ENCODE measurements around the gene FEZF1.

DNA sequence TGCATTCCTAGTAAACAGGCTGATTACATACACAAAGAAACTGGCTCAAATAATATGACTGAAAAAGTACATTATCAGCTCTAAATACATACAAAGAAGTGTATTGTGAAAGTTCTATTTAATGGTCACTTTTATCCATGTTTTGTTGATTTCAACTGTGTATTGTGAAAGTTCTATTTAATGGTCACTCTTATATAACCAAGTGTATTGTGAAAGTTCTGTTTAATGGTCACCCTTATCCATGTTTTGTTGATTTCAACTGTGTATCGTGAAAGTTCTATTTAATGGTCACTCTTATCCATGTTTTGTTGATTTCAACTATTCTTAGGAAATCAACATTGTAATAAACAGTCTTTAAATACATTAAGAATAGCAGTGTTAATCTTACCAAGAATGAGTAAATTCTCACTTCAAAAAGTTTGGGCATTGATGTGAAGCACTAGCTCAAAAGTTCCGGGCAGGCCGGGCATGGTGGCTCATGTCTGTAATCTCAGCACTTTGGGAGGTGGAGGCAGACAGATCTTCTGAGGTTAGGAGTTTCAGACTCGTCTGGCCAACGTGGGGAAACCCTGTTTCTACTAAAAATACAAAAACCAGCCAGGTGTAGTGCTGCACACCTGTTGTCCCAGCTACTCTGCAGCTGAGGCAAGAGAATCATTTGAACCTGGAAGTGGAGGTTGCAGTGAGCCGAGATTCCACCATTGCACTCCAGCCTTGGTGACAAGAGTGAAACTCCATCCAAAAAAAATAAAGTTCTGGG, 34.8 kb upstream of the FEZF1 start:
- no peak for TF ChIP-seq EZH2phosphoT487 (IDR thresholded peaks at IDR 0.05; ENCODE audit: borderline replicate concordance, low read length)
- TF ChIP-seq, protein P1, sequence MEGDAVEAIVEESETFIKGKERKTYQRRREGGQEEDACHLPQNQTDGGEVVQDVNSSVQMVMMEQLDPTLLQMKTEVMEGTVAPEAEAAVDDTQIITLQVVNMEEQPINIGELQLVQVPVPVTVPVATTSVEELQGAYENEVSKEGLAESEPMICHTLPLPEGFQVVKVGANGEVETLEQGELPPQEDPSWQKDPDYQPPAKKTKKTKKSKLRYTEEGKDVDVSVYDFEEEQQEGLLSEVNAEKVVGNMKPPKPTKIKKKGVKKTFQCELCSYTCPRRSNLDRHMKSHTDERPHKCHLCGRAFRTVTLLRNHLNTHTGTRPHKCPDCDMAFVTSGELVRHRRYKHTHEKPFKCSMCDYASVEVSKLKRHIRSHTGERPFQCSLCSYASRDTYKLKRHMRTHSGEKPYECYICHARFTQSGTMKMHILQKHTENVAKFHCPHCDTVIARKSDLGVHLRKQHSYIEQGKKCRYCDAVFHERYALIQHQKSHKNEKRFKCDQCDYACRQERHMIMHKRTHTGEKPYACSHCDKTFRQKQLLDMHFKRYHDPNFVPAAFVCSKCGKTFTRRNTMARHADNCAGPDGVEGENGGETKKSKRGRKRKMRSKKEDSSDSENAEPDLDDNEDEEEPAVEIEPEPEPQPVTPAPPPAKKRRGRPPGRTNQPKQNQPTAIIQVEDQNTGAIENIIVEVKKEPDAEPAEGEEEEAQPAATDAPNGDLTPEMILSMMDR (IDR thresholded peaks at IDR 0.05; ENCODE audit: low read depth, low read length, poor library complexity, severe bottlenecking), result no peak
